Measurements from ENCODE around the gene IP6K3.

The IP6K3 gene

DNA sequence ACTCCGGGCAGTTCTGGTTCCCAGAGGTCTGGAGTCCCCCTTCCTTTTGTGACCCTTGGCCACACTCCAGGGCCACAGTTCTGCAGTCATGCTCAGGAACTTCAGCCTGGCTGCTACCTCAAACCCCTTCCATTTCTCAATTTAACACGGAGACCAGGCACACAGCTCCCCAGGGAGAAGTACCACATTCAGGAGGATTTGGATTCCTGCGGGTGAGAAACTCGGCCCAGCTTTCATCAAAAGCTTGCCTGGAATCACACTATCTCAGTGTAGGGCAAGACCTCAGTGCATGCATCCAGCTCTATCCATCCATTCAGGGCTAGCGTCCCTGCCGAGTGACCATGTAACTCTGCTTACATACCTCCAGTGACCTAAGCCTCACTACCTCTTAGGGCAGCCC, 16.8 kb upstream of the IP6K3 start:
- no peak overlapping the region for H3K4me3 ChIP-seq (ENCODE audit: low read length)
- no peak for DNase-seq (ENCODE audit: low read depth, low spot score)

DNA sequence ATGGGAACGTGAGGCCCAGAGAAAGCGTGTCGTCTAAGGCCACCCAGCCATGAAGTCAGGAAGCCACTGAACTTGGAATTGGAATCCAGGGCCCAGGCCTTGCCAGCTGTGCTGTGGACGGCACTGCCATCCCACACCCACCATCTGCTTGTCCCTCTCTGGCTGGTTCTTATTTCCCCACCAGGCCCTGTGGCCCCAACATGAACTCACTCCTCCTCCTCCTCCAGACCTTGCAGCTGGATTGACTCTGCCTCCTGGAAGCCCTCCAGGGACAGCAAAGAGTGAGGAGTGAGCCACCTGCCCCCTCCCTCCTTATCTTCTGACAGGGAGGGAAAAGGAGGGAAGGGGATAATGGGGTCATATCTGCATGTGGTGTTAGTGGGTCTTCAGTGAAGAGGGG, 16.0 kb upstream of the IP6K3 start:
- no peak for DNase-seq (ENCODE audit: low read depth, low spot score)
- no peak overlapping the region for H3K4me3 ChIP-seq (ENCODE audit: low read length)

DNA sequence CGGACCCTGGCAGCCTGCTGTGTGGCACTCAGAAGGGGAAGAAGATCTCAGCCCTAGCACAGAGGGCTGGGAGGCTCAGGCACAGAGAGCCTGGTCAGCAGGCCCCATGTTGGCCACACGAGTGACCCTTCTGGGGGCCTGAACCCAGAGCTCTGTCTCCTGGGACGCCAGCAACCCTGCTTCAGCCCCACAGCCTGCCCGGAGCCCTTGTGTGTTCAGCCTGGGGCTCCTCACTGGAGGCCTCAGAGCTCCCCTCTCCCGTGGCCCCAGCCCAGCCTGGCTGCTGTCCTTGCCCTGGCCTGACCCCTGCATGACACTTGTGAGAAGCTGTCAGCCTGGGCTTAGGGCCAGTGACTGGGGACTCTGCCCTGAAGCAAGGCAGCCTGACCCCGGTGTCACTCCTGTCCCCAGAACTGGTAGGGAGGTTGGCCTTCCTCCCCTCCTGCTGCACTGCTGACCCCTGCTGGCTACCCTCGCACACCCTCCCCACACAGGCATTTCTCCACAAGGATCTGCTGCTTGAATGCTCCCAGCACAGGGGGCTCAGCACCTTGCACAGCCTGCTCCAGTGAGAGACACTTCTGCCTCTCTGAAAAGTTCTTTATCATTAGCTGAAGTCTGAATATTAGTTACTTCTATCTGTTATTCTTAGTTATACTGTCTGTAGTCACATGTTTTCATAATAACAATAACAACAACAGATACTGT, 15.4 kb upstream of the IP6K3 start:
- H3K4me3 ChIP-seq (ENCODE audit: low read length): no peak overlapping the region
- no peak for DNase-seq (ENCODE audit: low read depth, low spot score)

DNA sequence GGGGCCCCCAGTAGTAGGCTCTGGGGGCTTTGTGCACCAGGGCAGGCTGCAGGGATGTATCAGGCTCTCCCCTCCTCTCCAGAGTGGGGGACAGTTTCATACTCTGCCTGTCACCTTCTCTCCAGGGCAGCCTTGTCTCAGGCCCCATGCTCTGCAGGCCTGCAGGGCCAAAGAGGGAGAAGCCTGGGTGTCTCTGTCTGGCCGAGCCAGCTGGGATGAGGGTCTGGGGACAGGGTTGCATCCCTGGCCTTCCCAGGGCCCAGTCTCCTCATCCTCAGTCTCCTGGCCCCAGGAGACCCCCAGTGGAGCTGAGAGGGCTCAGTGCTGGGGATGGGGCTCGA, 14.8 kb upstream of the IP6K3 start:
- DNase-seq (ENCODE audit: low read depth, low spot score): no peak
- no peak overlapping the region for H3K4me3 ChIP-seq (ENCODE audit: low read length)

DNA sequence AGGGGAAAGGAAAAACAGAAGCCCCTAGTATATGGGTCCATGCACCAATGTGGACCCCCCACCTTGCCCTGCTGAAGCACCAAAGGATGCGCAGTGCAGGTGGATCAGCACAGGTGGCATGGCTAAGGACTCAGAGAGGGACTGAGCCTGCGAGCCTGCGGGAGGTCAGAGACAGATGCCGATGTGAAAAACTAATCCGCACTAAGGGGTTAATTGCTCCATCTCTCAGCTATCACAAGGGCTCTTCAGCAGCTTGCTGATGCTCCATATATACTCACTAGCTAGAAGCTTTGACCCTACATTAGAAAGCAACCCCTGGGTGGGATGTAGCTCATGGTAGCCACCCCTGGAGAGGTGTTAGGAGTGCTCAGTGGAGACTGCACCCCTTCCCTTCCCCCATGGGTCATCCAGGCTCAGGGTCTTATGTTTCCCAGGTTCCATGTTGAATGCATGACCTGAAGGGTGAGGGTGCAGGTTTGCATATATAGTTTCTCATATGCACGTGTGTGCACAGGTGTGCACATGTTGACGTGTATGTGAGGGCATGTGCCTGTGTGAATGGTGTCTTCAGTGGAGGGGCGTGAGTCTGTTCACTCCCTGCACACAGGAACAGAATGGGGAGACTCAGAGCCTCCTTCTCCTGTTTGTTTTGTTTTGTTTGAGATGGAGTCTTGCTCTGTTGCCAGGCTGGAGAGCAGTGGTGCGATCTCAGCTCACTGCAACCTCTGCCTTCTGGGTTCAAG, 13.4 kb upstream of the IP6K3 start:
- DNase-seq (ENCODE audit: low read depth, low spot score): no peak
- no peak overlapping the region for H3K4me3 ChIP-seq (ENCODE audit: low read length)

DNA sequence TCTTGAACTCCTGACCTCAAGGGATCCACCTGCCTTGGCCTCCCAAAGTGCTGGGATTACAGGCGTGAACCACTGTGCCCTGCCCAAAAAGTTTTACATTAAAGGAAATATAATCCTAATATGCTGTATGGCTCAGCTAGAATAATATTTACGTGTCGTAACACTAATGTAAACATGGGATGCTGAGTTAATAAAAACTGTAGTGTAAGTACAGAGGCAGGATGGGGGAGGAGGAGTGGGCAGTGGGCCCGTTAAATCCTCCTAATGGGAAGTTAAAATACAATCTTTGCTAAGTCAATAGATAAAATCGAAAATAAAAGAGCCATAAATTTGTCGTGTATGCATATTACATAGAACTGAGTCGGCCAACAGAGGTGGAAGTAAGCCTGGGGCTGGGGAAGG, 12.1 kb upstream of the IP6K3 start:
- H3K4me3 ChIP-seq (ENCODE audit: low read length): no peak overlapping the region
- no peak for DNase-seq (ENCODE audit: low read depth, low spot score)

DNA sequence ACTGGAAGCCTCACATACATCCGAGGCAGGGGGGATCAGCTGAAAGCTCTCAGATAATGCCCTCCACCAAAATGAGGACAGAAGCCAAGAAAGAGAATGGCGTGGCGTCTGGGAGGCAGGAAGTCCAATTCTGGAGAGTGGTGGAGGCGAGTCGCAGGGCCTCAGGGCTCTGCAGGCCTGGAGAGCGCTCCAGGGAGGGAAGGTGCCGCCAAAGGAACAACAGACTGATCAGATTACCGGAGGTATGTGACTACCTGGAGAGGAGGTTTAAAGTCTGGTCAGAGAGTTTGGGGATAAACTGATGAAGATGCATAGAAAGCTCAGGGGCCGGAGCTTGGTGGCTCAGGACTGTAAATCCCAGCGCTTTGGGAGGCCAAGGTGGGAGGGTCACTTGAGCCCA, 11.2 kb upstream of the IP6K3 start:
- DNase-seq (ENCODE audit: low read depth, low spot score): no peak

DNA sequence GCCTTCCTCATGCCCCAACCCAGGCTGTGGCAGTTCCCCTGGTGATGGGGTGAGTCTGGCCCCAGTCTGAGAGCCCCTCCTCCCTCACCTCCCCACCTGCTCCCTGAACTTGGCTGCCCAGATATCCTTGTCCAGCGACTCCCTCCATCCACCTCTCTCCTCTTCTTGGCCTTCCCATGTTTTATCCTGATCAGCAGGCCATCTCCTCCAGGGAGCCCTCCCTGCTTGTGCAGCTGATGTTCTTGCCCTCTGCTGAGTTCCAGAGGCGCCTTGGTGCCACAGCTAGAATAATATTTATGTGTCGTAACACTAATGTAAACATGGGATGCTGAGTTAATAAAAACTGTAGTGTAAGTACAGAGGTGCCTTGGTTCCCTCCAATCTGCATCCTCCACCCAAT, 10.4 kb upstream of the IP6K3 start:
- no peak overlapping the region for H3K4me3 ChIP-seq (ENCODE audit: low read length)
- no peak for DNase-seq (ENCODE audit: low read depth, low spot score)

More for the DNA sequence above, 11.2 kb upstream of the IP6K3 start:
- H3K4me3 ChIP-seq (ENCODE audit: low read length): no peak overlapping the region

DNA sequence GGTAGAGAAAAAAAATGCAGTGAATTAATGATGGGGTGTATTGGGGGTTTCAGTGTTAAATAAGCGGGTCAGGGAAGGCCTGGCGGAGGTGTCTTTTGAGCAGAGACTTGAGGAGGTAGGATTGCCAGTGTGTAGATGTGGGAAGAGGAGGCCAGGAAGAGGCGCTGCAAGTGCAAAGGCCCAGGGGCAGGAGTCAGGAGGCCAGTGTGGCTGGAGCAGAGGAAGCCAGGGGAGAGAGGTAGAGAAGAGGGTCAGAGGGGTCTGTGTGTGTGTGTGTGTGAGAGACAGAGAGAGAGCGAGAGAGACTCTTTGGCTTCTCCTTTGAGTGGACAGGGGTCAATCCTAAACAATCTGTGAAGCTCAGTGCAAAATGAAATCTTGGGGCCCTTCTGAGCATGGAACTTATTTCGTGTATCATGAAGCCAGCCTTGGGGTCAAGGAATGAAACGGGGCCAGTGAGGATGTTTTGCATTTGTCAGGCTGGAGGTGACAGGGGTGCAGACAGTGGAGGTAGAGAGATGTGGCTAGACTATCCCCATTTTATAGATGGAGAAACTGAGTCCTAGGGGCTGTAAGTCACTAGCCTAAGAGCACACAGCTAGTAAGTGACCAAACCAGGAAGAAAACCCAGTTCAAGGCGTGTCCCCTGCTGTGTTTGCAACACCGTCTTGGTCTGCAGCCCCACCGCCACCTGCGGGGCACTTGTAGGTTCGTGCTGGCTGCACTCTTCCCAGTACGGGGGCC, 9.7 kb upstream of the IP6K3 start:
- DNase-seq (ENCODE audit: low read depth, low spot score): no peak
- no peak overlapping the region for H3K4me3 ChIP-seq (ENCODE audit: low read length)

DNA sequence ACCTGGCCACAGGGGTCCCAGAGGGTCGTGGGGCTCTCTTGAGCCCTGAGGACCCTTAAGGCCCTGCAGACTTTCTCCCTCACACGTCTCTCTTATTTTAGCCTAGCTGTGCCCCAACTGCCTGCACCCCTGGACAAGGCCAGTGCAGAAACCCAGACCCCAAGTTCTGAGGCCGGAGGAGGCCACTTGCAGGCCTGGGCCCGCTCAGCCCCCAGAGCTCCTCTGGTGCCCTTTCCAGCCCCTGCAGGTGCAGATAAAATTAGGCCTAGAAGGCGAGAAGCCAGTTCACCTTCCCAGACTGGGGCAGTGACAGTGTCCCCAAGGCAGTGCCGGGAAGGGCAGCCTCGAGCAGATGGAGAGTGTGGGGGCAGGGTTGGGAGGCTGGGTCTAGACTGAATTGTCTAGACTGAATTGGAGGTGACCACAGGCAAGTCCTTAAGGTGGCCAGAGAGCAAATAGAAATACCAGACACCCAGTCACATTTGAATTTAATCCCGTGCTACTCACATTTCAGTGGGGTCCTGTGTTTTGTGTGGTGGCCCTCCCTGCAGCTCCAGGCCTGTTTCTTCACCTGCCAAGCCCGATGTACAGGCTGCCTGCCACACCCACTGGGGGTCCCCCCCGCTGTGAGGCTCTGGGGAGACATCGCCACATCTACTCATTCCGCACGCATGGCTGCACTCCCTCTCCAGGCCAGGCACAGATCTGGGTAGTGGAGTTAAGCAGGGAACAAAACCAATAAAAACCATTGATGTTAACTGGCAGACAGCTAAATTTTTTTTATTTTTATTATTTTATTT, 8.6 kb upstream of the IP6K3 start:
- H3K4me3 ChIP-seq (ENCODE audit: low read length): no peak overlapping the region
- no peak for DNase-seq (ENCODE audit: low read depth, low spot score)

DNA sequence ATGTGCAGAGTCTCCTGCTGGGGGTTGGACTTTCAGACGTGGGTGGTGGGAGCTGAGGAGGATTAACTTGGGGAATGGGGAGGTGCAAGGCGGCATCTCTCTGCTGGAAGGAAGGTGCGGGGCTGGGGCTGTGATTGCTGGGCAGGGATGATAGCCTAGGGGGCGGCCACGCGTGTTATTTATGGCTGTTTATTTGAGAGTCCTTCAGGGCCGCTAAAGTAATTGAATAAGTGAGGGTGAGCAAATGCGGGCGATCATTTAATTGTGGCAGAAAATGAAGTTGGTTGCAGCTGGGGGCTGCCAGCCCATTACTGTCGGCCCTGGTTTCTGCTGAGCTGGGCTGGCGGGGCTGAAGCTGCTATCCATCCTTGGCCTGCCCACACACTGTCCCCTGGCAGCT, 7.5 kb upstream of the IP6K3 start:
- no peak for DNase-seq (ENCODE audit: low read depth, low spot score)
- no peak overlapping the region for H3K4me3 ChIP-seq (ENCODE audit: low read length)

DNA sequence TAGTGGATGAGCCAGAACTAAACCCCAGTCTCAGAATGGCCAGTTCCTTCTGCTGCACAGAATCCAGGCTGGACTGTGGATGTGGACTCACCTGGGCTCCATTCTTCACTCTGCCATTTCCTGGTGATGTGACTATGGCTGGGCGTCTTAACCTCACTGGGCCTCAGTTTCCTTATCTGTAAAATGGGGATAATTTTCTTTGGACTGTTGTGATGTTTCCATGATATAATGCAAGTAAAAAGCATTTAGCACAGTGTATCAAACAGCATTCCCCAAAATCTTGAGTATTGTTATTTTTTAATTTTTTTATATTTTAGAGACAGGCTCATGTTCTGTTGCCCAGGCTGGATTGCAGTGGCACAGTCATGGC, 5.9 kb upstream of the IP6K3 start:
- no peak overlapping the region for H3K4me3 ChIP-seq (ENCODE audit: low read length)
- DNase-seq (ENCODE audit: low read depth, low spot score): no peak

DNA sequence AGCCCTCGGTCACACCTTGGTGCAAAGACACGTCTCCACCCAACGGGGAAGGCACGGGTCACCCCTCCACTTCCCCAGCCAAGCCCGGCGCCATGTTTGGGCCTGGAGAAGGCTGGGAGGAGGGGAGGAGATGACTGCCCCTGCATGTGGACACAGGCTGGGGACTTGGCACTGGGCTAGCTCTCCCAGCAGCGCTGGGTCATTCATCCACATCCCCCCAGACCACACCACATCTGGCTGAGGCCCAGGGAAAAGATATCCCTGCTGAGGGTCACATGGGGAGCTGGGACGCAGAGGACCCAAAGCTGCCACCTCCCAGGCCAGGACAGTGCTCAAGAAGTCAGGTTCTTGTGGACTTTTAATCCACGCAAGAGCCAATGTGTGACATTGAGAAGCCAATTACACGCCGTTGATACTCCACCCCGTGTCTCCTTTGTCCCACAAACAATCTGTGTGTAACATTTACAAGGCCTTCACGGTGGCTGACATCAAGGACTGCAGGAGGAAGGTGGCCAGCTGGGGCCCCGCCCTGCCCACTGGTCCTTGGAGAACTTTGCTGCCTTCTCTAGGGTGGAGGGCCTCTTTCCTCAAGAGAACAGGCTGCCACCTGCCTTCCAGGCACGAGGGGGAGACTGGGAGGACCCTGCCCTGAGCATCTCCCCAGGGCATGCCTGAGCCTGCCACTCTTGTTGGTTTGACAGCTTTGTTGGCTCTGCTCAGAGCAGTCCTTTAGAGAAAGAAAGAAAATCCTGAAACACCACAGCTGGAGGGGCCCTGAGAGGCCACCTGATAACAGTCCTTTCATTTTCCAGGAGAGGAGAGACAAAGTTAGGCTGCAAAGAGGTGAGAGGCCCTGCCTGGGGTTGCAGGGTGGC, 5.3 kb upstream of the IP6K3 start:
- no peak overlapping the region for H3K4me3 ChIP-seq (ENCODE audit: low read length)
- DNase-seq (ENCODE audit: low read depth, low spot score): no peak

DNA sequence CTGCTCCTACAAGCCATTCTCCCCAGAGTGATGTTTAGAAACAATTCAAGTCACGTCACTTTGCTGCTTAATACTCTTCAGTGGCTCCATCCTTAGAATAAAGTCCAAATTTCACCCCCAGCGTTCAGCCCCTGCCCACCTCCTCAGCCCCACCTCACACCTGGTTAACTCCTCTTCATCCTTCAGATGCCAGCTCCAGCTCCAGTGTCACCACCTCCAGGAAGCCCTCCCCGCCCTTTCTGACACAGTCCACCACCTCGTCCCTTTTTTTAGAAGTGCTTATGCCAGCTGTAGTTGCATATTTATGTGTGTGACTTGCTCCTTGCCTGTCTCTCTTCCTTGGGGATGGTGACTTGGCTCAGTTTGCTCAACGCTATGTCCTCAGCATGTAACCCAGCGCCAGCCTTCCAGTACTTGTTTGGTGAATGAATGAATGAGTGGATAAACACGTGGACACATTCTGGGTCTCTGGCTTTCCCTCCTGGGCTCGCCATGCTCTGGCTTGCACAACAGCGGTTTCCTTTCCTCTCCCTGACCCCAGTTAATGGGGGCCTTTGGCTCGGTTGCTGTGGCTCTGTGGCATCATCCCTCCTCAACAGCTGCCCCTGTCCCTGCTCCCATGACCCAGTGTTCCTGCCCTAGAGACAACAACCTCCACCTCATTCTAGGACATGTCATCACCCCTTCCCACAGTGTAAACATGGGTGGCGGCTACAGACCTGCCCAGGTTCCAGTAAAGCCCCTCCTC, 3.7 kb upstream of the IP6K3 start:
- no peak for DNase-seq (ENCODE audit: low read depth, low spot score)
- no peak overlapping the region for H3K4me3 ChIP-seq (ENCODE audit: low read length)

DNA sequence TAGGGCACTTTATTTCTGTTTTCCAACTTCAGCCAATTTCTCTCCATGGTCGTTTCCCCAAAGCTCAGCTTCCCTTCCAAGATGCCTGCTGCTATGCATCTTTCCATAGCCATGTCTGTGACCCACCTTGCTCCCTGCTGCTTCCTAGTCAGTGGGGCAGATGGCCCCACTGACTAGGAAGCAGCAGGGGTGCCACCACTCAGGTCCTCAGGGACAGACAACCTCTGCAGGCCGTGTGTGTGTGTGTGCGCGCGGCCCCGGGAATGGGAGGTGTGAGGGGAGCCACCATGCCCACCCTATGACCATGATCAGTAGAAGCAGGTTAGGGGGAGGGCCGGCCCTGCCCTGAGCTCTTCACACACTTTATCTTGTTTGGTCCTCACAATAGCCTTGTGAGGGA, 2.7 kb upstream of the IP6K3 start:
- H3K4me3 ChIP-seq (ENCODE audit: low read length): no peak overlapping the region
- no peak for DNase-seq (ENCODE audit: low read depth, low spot score)

DNA sequence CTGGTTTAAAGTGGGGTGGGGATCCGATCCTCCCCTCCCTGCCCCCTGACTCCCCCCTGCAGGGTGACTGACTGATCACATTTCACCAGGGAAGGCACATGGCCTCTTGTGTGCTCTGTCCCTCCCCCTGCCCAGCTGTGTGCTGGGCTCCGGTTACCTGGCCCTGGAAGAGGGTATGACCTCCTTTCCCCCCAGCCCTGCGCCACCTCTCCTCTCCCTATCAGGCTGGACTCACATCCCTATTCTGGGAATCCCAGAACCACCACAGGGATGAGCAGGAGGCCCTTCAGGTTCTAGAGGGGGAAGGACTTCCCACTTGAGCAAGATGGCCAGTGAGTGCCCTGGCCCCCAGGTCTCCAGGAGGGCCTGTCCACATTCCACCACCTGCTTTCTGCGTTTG, 2.1 kb upstream of the IP6K3 start:
- H3K4me3 ChIP-seq (ENCODE audit: low read length): no peak overlapping the region
- DNase-seq (ENCODE audit: low read depth, low spot score): no peak

DNA sequence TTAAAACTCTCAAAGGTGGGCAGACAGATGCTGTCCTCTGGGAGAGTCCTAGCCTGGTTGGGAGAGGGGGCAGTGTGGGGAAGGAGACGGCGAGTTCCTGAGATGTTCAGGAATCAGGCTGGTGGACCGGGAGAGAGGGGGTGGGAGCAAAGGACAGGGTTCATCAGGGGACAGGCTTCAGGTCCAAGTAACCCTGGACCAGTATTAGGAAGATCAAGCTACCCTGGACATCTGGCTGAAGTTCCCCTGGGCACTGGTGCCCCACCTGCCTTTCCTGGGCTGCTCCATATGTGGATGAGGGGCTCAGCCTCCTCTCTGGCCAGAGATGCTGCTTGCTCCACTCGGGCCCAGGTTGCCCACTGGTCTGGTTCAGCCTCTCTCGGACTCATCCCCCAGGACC, 1.1 kb upstream of the IP6K3 start:
- H3K4me3 ChIP-seq (ENCODE audit: low read length): no peak overlapping the region
- no peak for DNase-seq (ENCODE audit: low read depth, low spot score)

DNA sequence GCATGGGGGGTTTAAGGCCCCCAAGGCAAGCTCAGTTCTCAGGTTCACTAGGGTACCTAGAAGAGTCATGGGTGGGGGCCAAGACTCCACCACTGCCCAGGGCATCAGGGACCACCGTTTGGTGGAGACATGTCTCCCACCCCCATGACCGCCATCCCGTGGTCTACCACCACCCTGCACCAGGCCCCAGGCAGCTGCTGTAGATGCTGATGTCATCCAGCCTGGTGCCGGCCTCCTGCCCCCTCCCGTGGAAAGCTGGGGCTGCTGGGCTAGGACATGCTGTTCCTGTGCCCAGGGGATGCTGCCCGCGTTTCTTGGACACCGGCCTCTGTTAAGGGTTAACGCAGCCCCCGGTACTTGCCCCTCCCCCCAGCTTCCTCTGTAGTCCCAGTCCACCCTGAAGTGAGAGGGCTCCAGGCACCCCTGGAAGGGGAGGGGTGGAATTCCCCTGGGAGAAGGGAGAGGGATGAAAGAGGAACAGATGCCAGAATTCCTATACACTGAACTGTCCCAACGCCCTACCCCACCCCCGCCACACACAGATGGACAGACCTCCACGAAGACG, 587 bp downstream of the IP6K3 start:
- DNase-seq (ENCODE audit: low read depth, low spot score): no peak
- H3K4me3 ChIP-seq (ENCODE audit: low read length): no peak overlapping the region
